IMR-90 (cell line): ENCODE results near the gene RNF133. TPM values are rescaled to one million over a fixed set of nuclear protein-coding genes. Genes with fewer than 3 reads are reported as not detected.

Experiments
- ATAC-seq: fragments of 200-7000 bp; cut with Tn5 transposase; 2 replicates; pipeline ENCODE4 v1.9.1; 2020; ENCODE audit warnings: low read depth, mild to moderate bottlenecking, moderate library complexity
- BruUV-seq: library from RNA; stranded (reverse); fragments of 400-500 nt; replicated peaks from 2 replicates; lab custom pipeline; 2021; lab: Mats Ljungman, UMichigan
- CTCF ChIA-PET: fragments of 300-600 bp; formaldehyde crosslinking; extraction: SDS; loops from one replicate; lab custom pipeline; 2021; ENCODE audit warnings: antibody characterized with exemption; lab: Yijun Ruan, JAX
- POLR2A ChIA-PET: fragments of 300-600 bp; sonication (Branson Sonifier 250); formaldehyde crosslinking; loops from one replicate; lab custom pipeline; 2022; ENCODE audit warnings: antibody characterized with exemption; ENCODE audit not compliant: unreplicated experiment; lab: Charles Lee
- DNase-seq: peaks from one replicate; pipeline ENCODE4 v3.0.0; 2013
- H2AFZ ChIP-seq: replicated peaks from 2 replicates; pipeline ENCODE3; 2013; ENCODE audit warnings: low read length, mild to moderate bottlenecking; ENCODE audit not compliant: poor library complexity
- H2AK5ac ChIP-seq: 2 replicates; pipeline ENCODE4 v1.6.1; 2013; ENCODE audit warnings: low read depth, low read length, inconsistent platforms
- H2AK9ac ChIP-seq: replicated peaks from 2 replicates; pipeline ENCODE3; 2013; ENCODE audit warnings: mild to moderate bottlenecking, low read depth, low read length, moderate library complexity; ENCODE audit not compliant: poor library complexity
- H2BK120ac ChIP-seq: 2 replicates; pipeline ENCODE4 v1.6.1; 2013; ENCODE audit warnings: low read depth, low read length, inconsistent platforms
- H2BK15ac ChIP-seq: 3 replicates; pipeline ENCODE4 v1.6.1; 2013; ENCODE audit warnings: low read depth, low read length, inconsistent platforms
- H2BK20ac ChIP-seq: 2 replicates; pipeline ENCODE4 v1.6.1; 2013; ENCODE audit warnings: low read depth, mild to moderate bottlenecking, inconsistent platforms, low read length, moderate library complexity
- H2BK5ac ChIP-seq: 2 replicates; pipeline ENCODE4 v1.6.1; 2013; ENCODE audit warnings: mild to moderate bottlenecking, low read depth, low read length, inconsistent platforms; ENCODE audit not compliant: poor library complexity, severe bottlenecking
- H3K14ac ChIP-seq: replicated peaks from 2 replicates; pipeline ENCODE4 v1.6.1; 2013; ENCODE audit warnings: low read depth, low read length, inconsistent platforms
- H3K18ac ChIP-seq: 2 replicates; pipeline ENCODE4 v1.6.1; 2013; ENCODE audit warnings: low read depth, low read length, control low read depth
- H3K23ac ChIP-seq: 2 replicates; pipeline ENCODE4 v1.6.1; 2013; ENCODE audit warnings: low read depth, low read length, inconsistent platforms
- H3K27ac ChIP-seq: 2 replicates; pipeline ENCODE4 v1.5.1; 2013; ENCODE audit warnings: mild to moderate bottlenecking, control low read depth, low read length; ENCODE audit not compliant: insufficient read depth
- H3K27me3 ChIP-seq: 2 replicates; pipeline ENCODE4 v1.6.1; 2013; ENCODE audit warnings: low read length; ENCODE audit not compliant: control insufficient read depth, insufficient read depth
- H3K36me3 ChIP-seq: 2 replicates; pipeline ENCODE4 v1.6.1; 2013; ENCODE audit warnings: low read length, mixed read lengths; ENCODE audit not compliant: control insufficient read depth, insufficient read depth
- H3K4ac ChIP-seq: 2 replicates; pipeline ENCODE4 v1.6.1; 2013; ENCODE audit warnings: low read depth, low read length, inconsistent platforms
- H3K4me1 ChIP-seq: 2 replicates; pipeline ENCODE4 v1.6.1; 2013; ENCODE audit warnings: low read length, mixed read lengths; ENCODE audit not compliant: control insufficient read depth, insufficient read depth
- H3K4me2 ChIP-seq: 2 replicates; pipeline ENCODE4 v1.6.1; 2013; ENCODE audit warnings: low read depth, mild to moderate bottlenecking, control low read depth, low read length, moderate library complexity
- H3K4me3 ChIP-seq: 2 replicates; pipeline ENCODE4 v1.5.1; 2013; ENCODE audit warnings: low read depth, mild to moderate bottlenecking, control low read depth, low read length, moderate library complexity; ENCODE audit not compliant: insufficient read depth
- H3K56ac ChIP-seq: 2 replicates; pipeline ENCODE4 v1.6.1; 2013; ENCODE audit warnings: low read length, inconsistent platforms; ENCODE audit not compliant: insufficient read depth; ENCODE audit errors: extremely low read depth
- H3K79me1 ChIP-seq, 2 experiments: 2 replicates each; pipeline ENCODE4 v1.6.1; 2013; ENCODE audit warnings: low read length in 2 of 2, inconsistent platforms in 1 of 2, low read depth in 1 of 2
- H3K9ac ChIP-seq: 2 replicates; pipeline ENCODE4 v1.6.1; 2013; ENCODE audit warnings: low read depth, low read length, control low read depth
- H3K9me1 ChIP-seq: 2 replicates; pipeline ENCODE4 v1.6.1; 2013; ENCODE audit warnings: low read length, inconsistent platforms; ENCODE audit not compliant: insufficient read depth
- H3K9me3 ChIP-seq: 2 replicates; pipeline ENCODE4 v1.6.1; 2013; ENCODE audit warnings: low read length; ENCODE audit not compliant: control insufficient read depth, insufficient read depth
- H4K20me1 ChIP-seq: 2 replicates; pipeline ENCODE4 v1.6.1; 2013; ENCODE audit warnings: low read length, inconsistent platforms; ENCODE audit not compliant: insufficient read depth
- H4K5ac ChIP-seq: 2 replicates; pipeline ENCODE4 v1.6.1; 2013; ENCODE audit warnings: mild to moderate bottlenecking, low read depth, low read length, control low read depth
- H4K8ac ChIP-seq, 2 experiments: 2 replicates each; pipeline ENCODE4 v1.6.1; 2013; ENCODE audit warnings: low read depth in 2 of 2, low read length in 2 of 2, control low read depth in 1 of 2, inconsistent platforms in 1 of 2
- H4K91ac ChIP-seq: 2 replicates; pipeline ENCODE4 v1.6.1; 2013; ENCODE audit warnings: low read depth, low read length, inconsistent platforms; ENCODE audit not compliant: insufficient read depth
- BHLHE40 ChIP-seq: fragments of 150-350 bp; IDR thresholded peaks from 2 replicates; pipeline ENCODE4 v1.6.1; 2016; ENCODE audit warnings: mild to moderate bottlenecking, low read depth, low read length
- CEBPB ChIP-seq: IDR thresholded peaks from 2 replicates; pipeline ENCODE4 v1.6.1; 2012; ENCODE audit warnings: low read depth, low read length, improper control_type of control experiment
- CHD1 ChIP-seq: IDR thresholded peaks from 2 replicates; pipeline ENCODE4 v1.6.1; 2012; ENCODE audit warnings: low read depth, low read length, improper control_type of control experiment
- MAFK ChIP-seq: IDR thresholded peaks from 2 replicates; pipeline ENCODE4 v1.6.1; 2012; ENCODE audit warnings: low read depth, low read length, improper control_type of control experiment
- NFE2L2 ChIP-seq: fragments of 150-350 bp; IDR thresholded peaks from 2 replicates; pipeline ENCODE4 v1.6.1; 2016; ENCODE audit warnings: low read depth, mild to moderate bottlenecking, low read length
- SMC3 ChIP-seq: fragments of 150-350 bp; IDR thresholded peaks from 2 replicates; pipeline ENCODE4 v1.6.1; 2016; ENCODE audit warnings: low read depth, mild to moderate bottlenecking, antibody characterized with exemption, low read length, moderate library complexity
- WGBS, 2 experiments: methylation state at CpG; one replicate each; pipeline versions ENCODE4 v1.1.5 to v1.1.7; 2013; ENCODE audit warnings: missing lambda C conversion rate in 2 of 2; ENCODE audit not compliant: insufficient read length in 1 of 2; ENCODE audit errors: extremely low coverage in 2 of 2; 5-methylcytosine and 5-hydroxymethylcytosine counted together
- dilution Hi-C: fragments of 300-500 bp; cut with HindIII; formaldehyde crosslinking; loops from one replicate; pipeline ENCODE4 v1.14.3; 2018; ENCODE audit warnings: low sequenced_read_pairs; ENCODE audit not compliant: unreplicated experiment
- in situ Hi-C: fragments of 300-500 bp; cut with MboI; formaldehyde crosslinking; loops from 3 replicates; pipeline ENCODE4 v1.14.3; 2019; ENCODE audit warnings: low sequenced_read_pairs, inconsistent platforms, mixed read lengths
- intact Hi-C: fragments of 100-400 bp; cut with micrococcal nuclease; formaldehyde crosslinking; loops from 2 replicates; pipeline ENCODE4 v1.10.0; 2022
- polyA plus RNA-seq, 3 experiments: library from polyadenylated mRNA; depleted of rRNA; stranded (reverse); fragments of >200 nt; gene quantifications; 2 replicates each; pipeline ENCODE4 v1.2.3, GENCODE V29; 2012; ENCODE audit warnings: low replicate concordance in 1 of 3
- total RNA-seq: library from RNA; depleted of rRNA; stranded (reverse); fragments of >200 nt; gene quantifications from 2 replicates; pipeline ENCODE4 v1.2.3, GENCODE V29; 2012
- TF ChIP-seq, protein P1 (sequence below): fragments of 150-350 bp; IDR thresholded peaks from 2 replicates; pipeline ENCODE4 v1.6.1; 2016; ENCODE audit warnings: low read depth, mild to moderate bottlenecking, low read length, moderate library complexity, borderline replicate concordance
- TF ChIP-seq, protein P2 (sequence below): conservative IDR thresholded peaks from 2 replicates; pipeline ENCODE4 v1.5.1; 2012; ENCODE audit warnings: mild to moderate bottlenecking, low read depth, low read length, improper control_type of control experiment

The RNF133 gene
- total and polyA plus RNA-seq, 2 of the 4 experiments (the other 2 are of a cell fraction): not detected

GRCh38 chr7:122724366-122724765, 25.4 kb upstream of the RNF133 start:
- H3K4me3 ChIP-seq: no peak overlapping the region
- intact Hi-C loops (no loop called here), in situ Hi-C loops (no loop called here), dilution Hi-C loops (no loop called here)
- no CpG with 5 or more reads among the region's 4 CpGs for WGBS, 2 experiments
- H4K91ac ChIP-seq: no peak overlapping the region
- no peak overlapping the region for H2AK5ac ChIP-seq
- ATAC-seq (no peak), DNase-seq (no peak)
- no peaks in the 10 kb centered on the region for H3K79me1 ChIP-seq
- no peaks in the 10 kb centered on the region; the same call in 1 of the 2 replicates for H3K9me3 ChIP-seq
- no peak overlapping the region for H2BK120ac ChIP-seq
- H3K14ac ChIP-seq: no peak overlapping the region
- no peak overlapping the region for H3K56ac ChIP-seq
- ChIA-PET CTCF (no interaction called here), POLR2A (no interaction called here)
- no peak overlapping the region for H3K27ac ChIP-seq
- TF ChIP-seq, protein P1, sequence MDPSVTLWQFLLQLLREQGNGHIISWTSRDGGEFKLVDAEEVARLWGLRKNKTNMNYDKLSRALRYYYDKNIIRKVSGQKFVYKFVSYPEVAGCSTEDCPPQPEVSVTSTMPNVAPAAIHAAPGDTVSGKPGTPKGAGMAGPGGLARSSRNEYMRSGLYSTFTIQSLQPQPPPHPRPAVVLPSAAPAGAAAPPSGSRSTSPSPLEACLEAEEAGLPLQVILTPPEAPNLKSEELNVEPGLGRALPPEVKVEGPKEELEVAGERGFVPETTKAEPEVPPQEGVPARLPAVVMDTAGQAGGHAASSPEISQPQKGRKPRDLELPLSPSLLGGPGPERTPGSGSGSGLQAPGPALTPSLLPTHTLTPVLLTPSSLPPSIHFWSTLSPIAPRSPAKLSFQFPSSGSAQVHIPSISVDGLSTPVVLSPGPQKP: no peak
- TF ChIP-seq, protein P2, sequence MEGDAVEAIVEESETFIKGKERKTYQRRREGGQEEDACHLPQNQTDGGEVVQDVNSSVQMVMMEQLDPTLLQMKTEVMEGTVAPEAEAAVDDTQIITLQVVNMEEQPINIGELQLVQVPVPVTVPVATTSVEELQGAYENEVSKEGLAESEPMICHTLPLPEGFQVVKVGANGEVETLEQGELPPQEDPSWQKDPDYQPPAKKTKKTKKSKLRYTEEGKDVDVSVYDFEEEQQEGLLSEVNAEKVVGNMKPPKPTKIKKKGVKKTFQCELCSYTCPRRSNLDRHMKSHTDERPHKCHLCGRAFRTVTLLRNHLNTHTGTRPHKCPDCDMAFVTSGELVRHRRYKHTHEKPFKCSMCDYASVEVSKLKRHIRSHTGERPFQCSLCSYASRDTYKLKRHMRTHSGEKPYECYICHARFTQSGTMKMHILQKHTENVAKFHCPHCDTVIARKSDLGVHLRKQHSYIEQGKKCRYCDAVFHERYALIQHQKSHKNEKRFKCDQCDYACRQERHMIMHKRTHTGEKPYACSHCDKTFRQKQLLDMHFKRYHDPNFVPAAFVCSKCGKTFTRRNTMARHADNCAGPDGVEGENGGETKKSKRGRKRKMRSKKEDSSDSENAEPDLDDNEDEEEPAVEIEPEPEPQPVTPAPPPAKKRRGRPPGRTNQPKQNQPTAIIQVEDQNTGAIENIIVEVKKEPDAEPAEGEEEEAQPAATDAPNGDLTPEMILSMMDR: no peak
- no peak for TF ChIP-seq SMC3
- TF ChIP-seq CEBPB: no peak
- no peak for TF ChIP-seq NFE2L2
- no peak for TF ChIP-seq BHLHE40
- TF ChIP-seq MAFK: no peak
- no peak for TF ChIP-seq CHD1
- H2AFZ ChIP-seq: no peak overlapping the region
- H3K9me1 ChIP-seq: no peaks in the 10 kb centered on the region
- no peak overlapping the region for H2BK20ac ChIP-seq
- no peak overlapping the region for H2BK5ac ChIP-seq
- BruUV-seq: no TSS peak
- H2BK15ac ChIP-seq: no peak overlapping the region
- no peak overlapping the region for H3K23ac ChIP-seq
- H3K4ac ChIP-seq: no peak overlapping the region
- no peak overlapping the region for H3K4me2 ChIP-seq
- no peak overlapping the region for H2AK9ac ChIP-seq
- H3K36me3 ChIP-seq: no peaks in the 10 kb centered on the region
- no peak overlapping the region for H4K5ac ChIP-seq
- H3K18ac ChIP-seq: no peak overlapping the region
- H3K27me3 ChIP-seq: no peaks in the 10 kb centered on the region
- no peak overlapping the region for H4K8ac ChIP-seq
- H3K9ac ChIP-seq: no peak overlapping the region
- no peaks in the 10 kb centered on the region for H4K20me1 ChIP-seq
- no peaks in the 10 kb centered on the region for H3K4me1 ChIP-seq
